LNCaP clone FGC (cell line): ENCODE measurements around the gene CYP11A1.

Experiments
- DNase-seq: peaks from one replicate; pipeline ENCODE4 v3.0.0-alpha.2; 2011; ENCODE audit warnings: low read depth
- H3K4me3 ChIP-seq: 2 replicates; pipeline ENCODE4 v1.5.1; 2011; ENCODE audit warnings: mild to moderate bottlenecking, low read depth, low read length, control low read depth
- TF ChIP-seq, protein P1 (sequence below): IDR thresholded peaks from 2 replicates; pipeline ENCODE4 v1.5.1; 2012; ENCODE audit warnings: mild to moderate bottlenecking; ENCODE audit not compliant: control insufficient read depth, insufficient read depth; ENCODE audit errors: extremely low read depth

Gene CYP11A1

DNA sequence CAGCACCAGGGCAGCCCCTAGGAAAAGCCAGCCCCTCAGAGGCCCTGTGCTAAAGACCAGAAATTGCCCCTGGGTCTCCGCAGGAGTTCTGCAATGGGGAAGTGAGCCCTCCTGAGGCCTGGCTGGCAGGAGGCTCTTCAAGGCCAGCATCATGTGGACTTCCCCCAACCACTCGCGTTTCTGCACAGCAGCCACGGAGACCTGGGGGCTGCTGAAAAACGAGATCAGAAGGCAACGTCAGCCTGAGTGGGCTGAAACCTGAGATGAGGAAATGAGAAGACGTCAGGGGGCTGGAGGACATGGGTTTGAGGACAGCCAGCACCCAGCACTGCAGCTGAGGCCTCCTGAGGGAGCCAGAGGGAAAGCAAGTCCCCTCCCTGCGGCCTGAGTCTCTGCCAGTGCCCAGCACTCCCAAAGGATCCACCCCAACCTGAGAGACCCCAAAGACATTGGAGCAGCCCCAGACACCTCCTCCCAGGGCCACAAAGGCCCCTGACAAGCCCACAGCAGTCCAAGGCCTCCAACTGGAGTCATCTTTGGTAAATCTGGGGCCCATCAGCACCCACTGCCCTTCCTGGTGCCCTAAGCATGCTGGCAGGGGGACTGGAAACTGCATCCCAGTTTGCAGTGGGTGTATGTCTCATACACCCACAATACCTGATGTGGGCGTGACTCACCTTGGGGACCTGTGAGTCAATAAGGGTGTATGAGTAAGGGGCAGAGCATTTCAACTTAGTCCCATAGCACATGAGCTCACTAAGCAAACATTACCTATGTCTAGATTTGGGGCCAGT, 29.2 kb upstream of the CYP11A1 start:
- no peak for DNase-seq
- TF ChIP-seq, protein P1, sequence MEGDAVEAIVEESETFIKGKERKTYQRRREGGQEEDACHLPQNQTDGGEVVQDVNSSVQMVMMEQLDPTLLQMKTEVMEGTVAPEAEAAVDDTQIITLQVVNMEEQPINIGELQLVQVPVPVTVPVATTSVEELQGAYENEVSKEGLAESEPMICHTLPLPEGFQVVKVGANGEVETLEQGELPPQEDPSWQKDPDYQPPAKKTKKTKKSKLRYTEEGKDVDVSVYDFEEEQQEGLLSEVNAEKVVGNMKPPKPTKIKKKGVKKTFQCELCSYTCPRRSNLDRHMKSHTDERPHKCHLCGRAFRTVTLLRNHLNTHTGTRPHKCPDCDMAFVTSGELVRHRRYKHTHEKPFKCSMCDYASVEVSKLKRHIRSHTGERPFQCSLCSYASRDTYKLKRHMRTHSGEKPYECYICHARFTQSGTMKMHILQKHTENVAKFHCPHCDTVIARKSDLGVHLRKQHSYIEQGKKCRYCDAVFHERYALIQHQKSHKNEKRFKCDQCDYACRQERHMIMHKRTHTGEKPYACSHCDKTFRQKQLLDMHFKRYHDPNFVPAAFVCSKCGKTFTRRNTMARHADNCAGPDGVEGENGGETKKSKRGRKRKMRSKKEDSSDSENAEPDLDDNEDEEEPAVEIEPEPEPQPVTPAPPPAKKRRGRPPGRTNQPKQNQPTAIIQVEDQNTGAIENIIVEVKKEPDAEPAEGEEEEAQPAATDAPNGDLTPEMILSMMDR: no peak
- no peak overlapping the region for H3K4me3 ChIP-seq

DNA sequence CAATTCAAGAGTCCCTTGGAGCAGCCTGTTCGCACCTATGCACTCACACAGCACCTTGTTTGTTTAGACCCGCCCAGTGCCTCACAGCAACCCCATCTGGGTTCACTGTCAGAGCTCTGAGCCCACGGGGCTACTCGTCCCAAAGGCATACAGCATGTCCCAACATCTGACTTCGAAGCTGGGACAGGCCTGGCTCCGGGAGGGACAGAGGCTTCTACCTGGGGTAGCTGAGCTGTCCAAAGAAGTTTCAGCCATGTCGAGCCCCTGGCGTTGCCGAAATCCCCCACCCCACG, 28.6 kb upstream of the CYP11A1 start:
- no peak overlapping the region for H3K4me3 ChIP-seq

DNA sequence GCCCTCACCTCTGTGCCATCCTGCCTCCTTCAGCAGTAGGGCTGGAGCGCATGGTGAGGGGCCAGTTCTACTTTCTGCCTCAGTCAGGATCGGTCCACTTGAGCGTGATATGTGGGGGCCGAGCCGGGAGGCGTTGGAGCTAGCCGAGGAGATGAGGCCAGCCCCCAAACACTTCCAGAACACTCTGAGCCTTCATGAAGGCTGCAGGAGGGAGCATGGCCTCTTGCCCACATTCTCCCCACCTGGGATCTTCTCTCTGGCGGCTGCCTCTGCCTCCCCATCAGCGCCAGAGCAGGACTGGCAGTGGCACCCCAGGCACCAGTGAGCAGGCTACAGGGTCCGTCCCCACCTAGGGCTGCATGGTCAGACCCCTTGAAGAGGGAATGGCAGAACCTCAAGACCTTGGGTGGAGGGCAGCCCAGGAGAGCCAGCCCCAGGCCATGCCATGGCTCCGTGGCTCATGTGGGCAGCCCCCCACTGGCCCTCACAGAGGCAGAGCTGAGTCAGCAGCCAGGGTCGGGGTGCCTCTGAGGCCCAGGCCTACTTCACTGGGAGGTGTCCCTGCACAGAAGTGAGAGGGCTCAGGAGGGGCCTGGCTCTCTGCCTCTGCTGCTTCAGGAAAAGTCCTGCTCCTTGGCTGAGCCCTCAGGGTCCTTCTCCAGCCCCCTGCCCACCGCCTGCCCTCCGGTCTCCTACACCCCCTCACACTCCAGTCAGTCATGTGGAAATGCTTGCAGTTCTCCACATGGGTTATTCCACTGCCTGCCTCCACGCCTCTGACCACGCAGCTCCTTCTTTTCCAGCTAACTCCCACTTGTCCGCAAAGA, 28.1 kb upstream of the CYP11A1 start:
- no peak overlapping the region for H3K4me3 ChIP-seq
- TF ChIP-seq, protein P1: no peak

More for the DNA sequence above, 28.6 kb upstream of the CYP11A1 start:
- no peak for DNase-seq
- TF ChIP-seq, protein P1: no peak

DNA sequence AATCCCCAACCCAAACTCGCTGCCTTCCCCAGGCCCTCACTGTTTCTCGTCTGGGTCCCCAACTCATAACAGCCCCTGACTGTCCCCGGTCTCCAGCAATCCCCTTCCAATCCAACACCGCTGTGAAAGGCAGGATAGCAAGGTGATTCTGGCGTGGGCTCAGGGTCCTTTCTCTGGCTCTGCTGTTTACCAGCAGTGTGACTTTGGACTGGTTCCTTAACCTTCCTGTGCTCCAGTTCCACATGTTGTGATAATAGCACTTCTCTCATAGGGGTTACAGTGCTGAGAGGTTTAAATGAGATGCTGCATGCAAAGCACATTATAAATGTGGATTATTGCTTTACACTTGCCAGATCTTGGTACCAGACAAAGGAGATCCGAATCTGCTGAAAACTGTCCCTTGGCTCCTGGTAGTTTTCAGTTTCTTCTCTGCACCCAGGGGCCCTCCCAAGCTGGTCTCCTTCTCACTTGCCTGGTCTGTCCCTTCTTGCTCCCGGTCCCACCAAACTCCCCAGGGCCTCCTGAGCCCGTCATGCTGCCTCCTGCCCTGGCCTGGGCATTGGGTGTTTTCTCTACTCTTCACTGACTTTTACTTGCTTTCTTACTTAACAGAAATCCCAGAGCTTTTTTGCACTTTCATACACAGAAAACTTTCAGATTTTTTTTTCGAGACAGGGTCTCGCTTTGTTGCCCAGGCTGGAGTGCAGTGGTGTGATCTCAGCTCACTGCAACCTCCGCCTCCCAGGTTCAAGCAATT, 26.8 kb upstream of the CYP11A1 start:
- no peak for DNase-seq
- no peak overlapping the region for H3K4me3 ChIP-seq
- TF ChIP-seq, protein P1: no peak

More for the DNA sequence above, 28.1 kb upstream of the CYP11A1 start:
- no peak for DNase-seq

DNA sequence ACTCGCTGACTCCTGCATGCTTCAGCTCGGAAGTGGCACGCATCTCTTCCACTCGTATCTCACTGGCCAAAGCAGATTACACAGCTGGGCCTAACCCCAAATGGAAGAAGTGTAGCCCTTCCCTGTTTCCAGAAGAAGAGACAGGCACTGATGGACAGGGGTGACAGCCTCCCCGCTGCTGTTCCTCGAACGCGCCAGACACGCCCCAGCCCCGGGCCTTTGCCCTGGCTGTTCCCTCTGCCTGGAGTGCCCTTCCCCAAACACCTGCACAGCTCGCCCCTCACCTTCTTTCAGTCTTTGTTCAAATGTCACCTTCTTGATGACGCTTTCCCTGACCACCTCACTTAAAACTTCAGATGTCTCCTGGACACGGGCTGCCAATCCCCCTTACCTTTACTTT, 26.0 kb upstream of the CYP11A1 start:
- DNase-seq: no peak
- TF ChIP-seq, protein P1: no peak
- H3K4me3 ChIP-seq: no peak overlapping the region

DNA sequence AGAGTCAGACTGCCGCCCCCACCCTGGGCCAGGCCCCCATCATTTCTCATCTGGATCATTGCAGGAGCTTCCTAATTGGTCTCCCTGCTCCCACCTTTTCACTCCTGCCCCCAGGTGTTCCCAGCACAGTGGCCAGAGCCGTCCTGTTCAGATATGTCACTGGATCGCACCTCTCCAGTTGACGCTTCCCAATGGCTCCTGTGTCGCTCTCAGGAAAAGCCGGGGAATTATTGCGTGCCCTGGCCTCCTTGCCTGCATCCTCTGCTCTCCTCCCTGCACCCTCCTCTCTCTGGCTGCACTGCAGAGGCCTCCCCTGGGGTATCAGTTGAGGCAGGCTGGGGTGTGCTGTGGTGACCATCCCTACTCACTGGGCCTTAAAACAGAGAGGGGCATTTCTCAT, 25.5 kb upstream of the CYP11A1 start:
- DNase-seq: no peak
- TF ChIP-seq, protein P1: no peak
- H3K4me3 ChIP-seq: no peak overlapping the region
